Measurements from ENCODE around the gene EXTL1.

EXTL1 gene

GRCh38 chr1:26070296-26070962 is 48.9 kb downstream of the EXTL1 start:
- no peak for DNase-seq (ENCODE audit: low read depth in 3 of 3)

- no peak for DNase-seq (ENCODE audit: low read depth in 3 of 3)
Measured at GRCh38 chr1:26070963-26071342, 49.4 kb downstream of the EXTL1 start.

- DNase-seq (ENCODE audit: low read depth in 3 of 3): no peak
Measured at GRCh38 chr1:26072305-26072704, 50.7 kb downstream of the EXTL1 start.

- DNase-seq (ENCODE audit: low read depth in 3 of 3): no peak
Measured at GRCh38 chr1:26075421-26076144, 54.0 kb downstream of the EXTL1 start.

DNA sequence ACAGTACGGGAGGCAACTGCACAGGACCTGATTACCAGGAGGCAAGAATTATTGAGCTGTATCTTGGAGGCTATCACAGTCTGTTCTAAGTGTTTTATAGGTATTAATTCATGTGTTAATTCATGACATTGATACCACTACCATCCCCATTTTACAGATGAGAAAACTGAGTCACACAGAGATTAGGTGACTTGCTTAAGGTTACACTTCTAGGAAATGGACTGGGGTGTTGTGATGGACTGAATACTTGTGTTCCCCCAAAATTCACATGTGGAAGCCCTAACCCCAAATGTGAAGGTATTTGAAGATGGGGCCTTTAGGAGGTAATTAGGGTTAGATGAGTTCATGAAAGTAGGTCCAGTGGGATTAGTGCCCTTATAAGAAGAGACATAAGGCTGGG is 55.9 kb downstream of the EXTL1 start:
- no peak for DNase-seq (ENCODE audit: low read depth in 3 of 3)

DNA sequence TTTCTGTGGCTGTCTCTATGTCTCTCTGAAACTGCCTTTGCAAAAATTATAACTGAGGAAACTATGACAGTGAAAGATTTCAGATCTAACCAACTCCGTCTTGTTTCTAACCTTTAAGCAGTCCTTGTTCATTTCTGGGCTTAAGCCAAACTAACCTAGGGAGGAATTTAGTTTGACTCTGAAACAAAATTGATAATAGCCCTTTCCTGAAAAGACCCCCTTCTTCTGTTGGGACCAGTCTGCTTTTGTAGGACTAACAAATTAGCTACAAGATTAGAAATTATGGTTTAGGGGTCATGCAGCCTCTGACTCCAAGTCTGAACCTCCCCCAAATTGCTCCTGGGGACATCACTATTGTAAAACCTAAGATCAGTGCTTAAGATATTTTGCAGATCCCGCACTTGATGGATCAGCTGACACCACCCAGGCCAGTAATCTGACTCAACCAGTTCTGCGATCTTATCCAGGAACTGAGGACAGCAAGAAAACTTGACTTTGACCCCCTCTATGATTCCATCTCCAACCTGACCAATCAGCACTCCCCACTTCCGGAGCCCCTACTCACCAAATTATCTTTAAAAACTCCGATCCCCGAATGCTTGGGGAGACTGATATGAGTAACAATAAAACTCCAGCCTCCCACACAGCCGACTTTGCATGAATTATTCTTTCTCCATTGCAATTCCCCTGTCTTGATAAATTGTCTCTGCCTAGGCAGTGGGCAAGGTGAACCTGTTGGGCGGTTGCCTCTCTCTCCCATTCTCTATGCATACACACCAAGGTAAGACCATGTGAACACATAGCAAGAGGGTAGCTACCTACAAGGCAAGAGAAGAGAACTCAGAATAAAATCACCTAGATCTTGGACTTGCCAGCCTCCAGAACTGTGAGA is 57.0 kb downstream of the EXTL1 start:
- no peak for DNase-seq (ENCODE audit: low read depth in 3 of 3)

DNA sequence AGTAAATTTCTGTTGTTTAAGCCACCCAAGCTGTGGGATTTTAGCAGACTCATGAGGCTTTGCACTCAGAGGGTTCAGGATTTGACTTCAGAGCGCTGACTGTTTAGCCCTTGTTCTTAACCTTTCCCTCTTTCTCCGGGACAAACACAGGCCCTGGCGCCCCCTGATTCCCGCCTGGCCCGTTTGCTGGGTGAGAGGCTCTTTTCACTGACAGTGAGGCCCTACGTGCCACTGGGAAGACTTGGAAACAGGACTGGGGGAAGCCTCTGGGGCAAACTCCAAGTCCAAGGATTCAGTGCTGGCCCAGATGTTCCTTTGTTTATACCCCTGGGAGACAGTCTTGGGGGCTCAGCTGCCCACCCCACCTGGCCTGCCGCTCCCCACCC is 57.6 kb downstream of the EXTL1 start:
- no peak for DNase-seq (ENCODE audit: low read depth in 3 of 3)

- DNase-seq (ENCODE audit: low read depth in 3 of 3): no peak
Measured at GRCh38 chr1:26079960-26080814, 58.6 kb downstream of the EXTL1 start.

- no peak for DNase-seq (ENCODE audit: low read depth in 3 of 3)
Measured at GRCh38 chr1:26081267-26082019, 59.9 kb downstream of the EXTL1 start.

DNA sequence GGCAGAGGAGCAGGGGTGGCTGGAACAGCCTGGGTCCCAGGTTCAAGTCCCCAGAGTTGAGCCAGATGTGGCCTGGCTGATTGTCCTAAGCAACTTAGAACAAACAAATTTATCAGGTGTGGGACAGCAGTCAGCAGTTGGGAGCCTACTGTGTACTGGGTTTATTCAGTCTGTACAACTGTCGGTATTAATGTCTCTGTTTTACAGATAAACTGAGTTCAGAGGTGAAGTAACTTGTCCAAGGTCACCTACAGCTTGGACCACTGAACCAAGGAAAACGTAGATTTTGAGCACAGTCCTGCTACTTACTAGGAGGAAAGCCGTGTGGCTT is 60.4 kb downstream of the EXTL1 start:
- no peak for DNase-seq (ENCODE audit: low read depth in 3 of 3)

GRCh38 chr1:26083208-26083607 is 61.6 kb downstream of the EXTL1 start:
- DNase-seq (ENCODE audit: low read depth in 3 of 3): no peak

DNA sequence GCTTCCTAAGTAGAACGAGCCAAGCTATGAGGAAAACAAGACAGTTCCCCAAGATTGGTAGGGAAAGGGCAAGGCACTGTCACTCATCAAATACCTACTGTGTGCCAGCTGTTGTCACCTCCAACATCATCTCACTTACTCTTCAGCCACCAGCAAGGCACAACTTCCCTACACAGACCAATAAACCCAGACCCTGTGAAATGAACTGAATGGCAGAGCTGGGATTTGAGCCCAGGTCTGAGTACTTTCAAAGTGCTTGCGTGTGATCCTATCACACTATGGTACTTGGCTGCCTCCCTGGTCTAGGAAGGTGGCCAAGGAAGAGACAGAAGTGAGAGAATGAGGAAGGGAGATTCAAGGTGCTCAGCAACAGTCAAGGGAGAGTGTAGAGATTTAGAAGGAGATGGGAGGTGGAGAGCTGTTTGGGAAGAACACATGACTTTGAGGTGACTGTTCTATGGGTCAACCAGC is 62.6 kb downstream of the EXTL1 start:
- no peak for DNase-seq (ENCODE audit: low read depth in 3 of 3)

DNA sequence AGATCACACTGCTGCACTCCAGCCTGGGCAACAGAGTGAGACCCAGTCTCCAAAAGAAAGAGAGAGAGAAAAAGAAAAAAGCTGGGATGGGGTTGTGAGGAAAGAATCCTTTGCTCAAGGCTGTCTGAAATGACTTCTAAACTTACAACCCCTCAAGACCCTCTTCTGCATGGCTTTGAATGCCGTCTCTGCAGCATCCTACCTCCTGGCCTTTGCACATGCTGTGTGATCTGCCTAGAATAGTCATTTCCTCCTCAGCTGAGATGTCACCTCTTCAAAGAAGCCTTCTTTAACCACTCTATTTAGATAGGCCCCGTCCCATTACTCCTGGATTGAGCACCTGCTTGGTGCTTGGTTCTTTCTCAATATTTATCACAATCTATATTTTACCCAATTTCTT is 63.3 kb downstream of the EXTL1 start:
- no peak for DNase-seq (ENCODE audit: low read depth in 3 of 3)

All from stimulated activated CD4-positive, alpha-beta T cell treated with anti-CD3 and anti-CD28 coated beads, TNF-alpha, amount 100 ng/mL, for 48 hours (primary cell).